Pericardium fibroblast (primary cell): ENCODE data around the gene PIK3R6. TPM values are rescaled to one million over a fixed set of nuclear protein-coding genes. Genes with fewer than 3 reads are reported as not detected.

ENCODE experiments used
- total RNA-seq: library from RNA; depleted of rRNA; stranded (reverse); fragments of >200 nt; gene quantifications from 2 replicates; pipeline ENCODE4 v1.2.3, GENCODE V29; 2015

Gene PIK3R6
- total RNA-seq = not detected in 2 replicates

DNA sequence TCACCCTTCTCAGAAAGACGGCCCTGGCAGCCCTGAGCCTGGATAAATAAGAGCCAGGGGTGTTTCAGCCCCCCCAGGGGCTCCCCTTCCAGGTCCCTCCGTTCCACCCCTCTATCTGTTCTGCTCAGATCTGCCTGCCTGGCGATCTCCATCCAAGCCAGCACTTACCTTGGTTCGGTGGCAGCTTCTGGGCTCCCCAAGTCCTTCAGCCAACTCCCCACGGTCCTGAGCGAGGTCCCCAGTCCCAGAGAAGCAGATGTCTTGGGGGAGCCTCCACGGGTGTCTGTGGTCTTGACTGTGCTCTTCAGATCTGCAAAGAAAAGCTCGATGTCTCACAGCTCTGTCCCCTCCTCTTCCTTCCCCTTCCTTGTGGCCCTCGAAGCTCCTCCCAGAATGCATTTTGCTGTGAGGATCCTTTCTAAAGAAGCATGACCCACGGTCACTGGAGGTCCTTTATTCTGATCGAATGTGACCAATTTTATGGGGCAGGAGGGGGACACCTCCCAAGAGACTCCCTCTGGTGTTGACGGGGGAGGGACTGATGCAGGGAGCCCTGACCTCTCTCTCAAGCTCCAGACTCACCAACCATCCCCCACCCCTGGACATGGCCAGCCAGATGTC, at the start of gene PIK3R6:
PIK3R6 (minus strand) TSS at position 314 of the 621 bp plus-strand sequence. CDS start 17,880 bp downstream, outside the sequence.

DNA sequence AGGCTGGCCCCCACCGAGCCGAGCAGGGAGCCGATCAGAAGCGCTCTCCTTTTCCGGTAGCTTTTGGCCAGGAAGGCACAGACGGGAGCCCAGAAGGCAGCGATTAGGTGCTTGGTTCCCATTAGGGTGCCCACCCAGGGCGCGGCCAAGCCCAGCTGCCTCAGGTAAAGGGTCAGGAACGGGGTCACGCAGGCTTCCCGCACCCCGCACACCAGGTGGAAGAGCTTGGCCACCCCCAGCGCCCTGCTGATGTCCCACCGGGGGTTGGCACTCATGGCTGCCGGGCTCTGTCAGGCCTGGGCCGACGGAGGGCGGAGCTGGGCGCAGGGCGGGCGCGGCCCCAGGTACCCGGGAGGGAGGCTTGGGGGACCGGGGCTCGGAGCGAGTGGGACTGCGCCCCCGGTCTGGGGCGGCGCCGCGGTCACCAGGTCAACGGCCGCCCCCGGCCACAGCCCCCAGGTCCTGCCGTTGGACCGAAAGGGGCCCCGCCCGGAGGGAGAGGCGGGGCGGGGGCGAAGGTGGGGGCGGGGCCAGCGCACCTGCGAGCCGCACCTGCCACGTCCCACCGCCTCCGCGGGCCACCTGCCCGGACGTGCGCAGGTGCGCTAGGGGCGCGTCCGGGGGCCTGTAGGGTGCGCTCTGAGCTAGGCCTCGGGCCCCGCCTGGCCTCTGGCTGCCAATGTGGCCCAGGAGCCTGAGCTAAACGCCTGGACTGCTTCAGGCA, 68.5 kb downstream of the PIK3R6 start, which contains the start of gene MFSD6L:
MFSD6L (minus strand) TSS at position 520 of the 724 bp plus-strand sequence; CDS start at position 275, 245 bp downstream.

GRCh38 chr17:8758137-8758596, 109.3 kb downstream of the PIK3R6 start, which contains the start of gene SPDYE4:
SPDYE4 (minus strand) TSS chr17:8758546; CDS start chr17:8758382, 164 bp downstream.

Other genes with a start within 250 kb of the PIK3R6 start
- 112 and 273 TPM in 2 replicates for gene MYH10, start 236.9 kb downstream of the PIK3R6 start, total RNA-seq
- not detected in 2 replicates for gene CCDC42, start 122.8 kb downstream of the PIK3R6 start, total RNA-seq
- gene SPDYE4, start 109.1 kb downstream of the PIK3R6 start, total RNA-seq = not detected in 2 replicates
- gene MFSD6L, start 68.3 kb downstream of the PIK3R6 start, total RNA-seq = not detected in 2 replicates
- gene PIK3R5, start 98.0 kb upstream of the PIK3R6 start, total RNA-seq = not detected in 2 replicates
- 0.23 and 0.85 TPM in 2 replicates for gene NTN1, start 153.8 kb upstream of the PIK3R6 start, total RNA-seq